Measurements from ENCODE around the gene EBF3.

EBF3 gene

DNA sequence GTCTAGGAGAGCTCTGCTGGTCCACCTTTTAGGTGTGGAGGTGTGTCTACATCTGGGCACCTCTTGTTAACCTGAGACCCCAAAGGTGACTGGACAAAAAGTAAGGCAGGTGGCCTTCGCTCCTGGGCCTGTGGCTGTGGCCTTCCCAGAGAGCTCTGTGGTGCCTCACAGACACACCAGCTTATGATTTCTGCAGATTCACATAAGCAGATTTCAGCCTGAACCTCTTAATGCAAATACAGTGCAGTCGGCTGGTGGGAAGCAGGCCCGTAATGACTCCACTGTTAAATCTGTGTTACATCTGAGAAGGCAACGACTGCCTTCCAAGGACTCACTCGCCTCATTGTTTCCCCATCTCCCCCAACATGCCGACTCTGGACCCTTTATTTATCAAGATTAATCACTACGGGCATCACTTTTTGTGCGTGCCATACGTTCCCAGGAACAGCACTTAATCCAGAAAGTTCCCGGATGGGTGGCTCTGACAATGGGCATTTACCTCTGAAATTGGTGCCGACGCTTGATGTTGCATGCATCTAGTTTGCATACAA is 119.8 kb downstream of the EBF3 start:
- no peaks in the 10 kb centered on the region for H3K27me3 Mint-ChIP-seq
- no peak overlapping the region for H3K27ac Mint-ChIP-seq
- no peaks in the 10 kb centered on the region for H3K9me3 Mint-ChIP-seq (ENCODE audit: low read depth)
- H3K4me1 Mint-ChIP-seq (ENCODE audit: low read depth): no peaks in the 10 kb centered on the region
- no peaks in the 10 kb centered on the region for H3K36me3 Mint-ChIP-seq
- no peak overlapping the region for H3K4me3 Mint-ChIP-seq

DNA sequence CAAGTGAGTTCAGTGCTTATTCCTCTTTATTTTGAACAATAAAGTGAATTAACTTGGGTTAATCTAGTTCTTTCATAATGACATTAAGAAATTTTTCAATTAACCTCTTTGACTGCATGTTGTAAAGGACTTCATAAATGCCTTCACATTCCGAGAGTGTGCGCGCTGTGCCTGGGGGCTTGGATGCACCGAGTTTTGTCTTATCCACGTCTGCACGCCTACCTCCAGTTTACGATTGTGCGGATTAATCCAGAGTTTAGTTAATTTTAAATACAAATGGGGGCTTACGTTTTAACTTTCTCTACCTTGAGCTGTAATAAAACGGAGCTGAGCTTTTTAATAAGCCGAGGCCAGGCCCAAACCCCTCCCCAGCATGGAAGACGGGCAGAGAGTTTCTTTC is 120.4 kb downstream of the EBF3 start:
- no peak overlapping the region for H3K27ac Mint-ChIP-seq
- H3K9me3 Mint-ChIP-seq (ENCODE audit: low read depth): no peaks in the 10 kb centered on the region
- no peaks in the 10 kb centered on the region for H3K27me3 Mint-ChIP-seq
- H3K4me1 Mint-ChIP-seq (ENCODE audit: low read depth): no peaks in the 10 kb centered on the region
- H3K4me3 Mint-ChIP-seq: no peak overlapping the region
- H3K36me3 Mint-ChIP-seq: no peaks in the 10 kb centered on the region

DNA sequence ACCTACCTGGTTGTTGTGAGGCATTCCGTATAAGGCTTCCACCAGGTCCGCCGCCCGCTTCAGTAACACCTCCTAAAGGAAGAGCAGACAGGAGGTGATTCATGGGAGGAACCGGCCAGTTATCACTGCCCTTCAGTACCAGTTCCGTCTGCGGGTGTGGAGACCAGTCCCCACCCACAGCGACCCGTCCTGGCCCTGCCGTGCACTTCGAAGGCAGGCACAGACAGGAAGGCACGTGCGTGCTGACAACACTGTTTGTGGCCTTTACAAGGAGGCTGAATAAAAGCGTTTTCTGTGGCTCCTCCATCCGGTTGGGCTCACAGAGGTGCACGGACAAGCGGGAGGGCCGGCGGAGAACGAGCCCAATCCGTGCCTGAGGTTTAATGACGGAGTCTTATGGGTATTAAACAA is 120.9 kb downstream of the EBF3 start:
- Mint-ChIP-seq H3K4me3 (no peak overlapping the region), H3K27me3 (no peaks in the 10 kb centered on the region), H3K36me3 (no peaks in the 10 kb centered on the region), H3K9me3 (ENCODE audit: low read depth) (no peaks in the 10 kb centered on the region), H3K4me1 (ENCODE audit: low read depth) (no peaks in the 10 kb centered on the region), H3K27ac (no peak overlapping the region)

DNA sequence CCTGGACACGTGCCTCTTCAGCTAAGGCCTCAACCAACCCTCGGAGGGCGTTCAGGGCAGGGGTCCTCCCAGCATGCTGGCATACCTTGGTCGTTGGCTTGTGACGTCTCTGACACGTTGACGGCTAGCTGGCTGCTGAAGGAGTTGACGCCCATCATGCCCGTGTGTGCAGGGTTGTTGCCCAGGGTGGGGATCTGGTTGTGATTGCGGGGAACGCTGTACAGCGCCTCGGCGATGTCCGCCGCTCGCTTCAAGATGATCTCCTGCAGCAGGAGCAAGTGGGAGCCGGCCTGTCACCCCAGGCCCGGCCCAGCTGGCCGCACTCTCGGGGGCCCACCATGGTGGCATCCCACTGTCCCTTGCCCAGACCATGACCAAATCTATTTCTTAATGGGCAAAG is 122.0 kb downstream of the EBF3 start:
- Mint-ChIP-seq H3K9me3 (ENCODE audit: low read depth) (no peaks in the 10 kb centered on the region), H3K4me3 (no peak overlapping the region), H3K4me1 (ENCODE audit: low read depth) (no peaks in the 10 kb centered on the region), H3K36me3 (no peaks in the 10 kb centered on the region), H3K27ac (no peak overlapping the region), H3K27me3 (no peaks in the 10 kb centered on the region)

DNA sequence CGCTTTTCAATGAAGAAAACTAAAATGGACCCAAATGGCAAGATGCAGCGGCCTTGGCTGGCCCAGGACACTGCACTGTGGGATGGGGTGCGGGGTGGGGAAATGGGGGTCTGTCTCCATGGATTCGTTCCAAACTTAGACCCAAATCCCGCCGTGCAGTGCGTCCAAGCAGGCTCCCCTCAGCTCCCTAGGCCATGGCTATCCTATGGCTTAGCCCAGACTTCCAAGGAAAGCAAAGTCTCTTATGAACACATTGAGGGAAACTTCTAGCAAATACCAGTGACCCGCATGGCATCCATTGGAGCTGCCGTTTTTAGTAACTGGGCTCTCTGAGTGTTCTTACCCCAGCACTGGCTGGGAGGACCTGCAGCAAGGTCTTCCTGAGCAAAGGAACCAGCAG is 122.5 kb downstream of the EBF3 start:
- no peaks in the 10 kb centered on the region for H3K4me1 Mint-ChIP-seq (ENCODE audit: low read depth)

DNA sequence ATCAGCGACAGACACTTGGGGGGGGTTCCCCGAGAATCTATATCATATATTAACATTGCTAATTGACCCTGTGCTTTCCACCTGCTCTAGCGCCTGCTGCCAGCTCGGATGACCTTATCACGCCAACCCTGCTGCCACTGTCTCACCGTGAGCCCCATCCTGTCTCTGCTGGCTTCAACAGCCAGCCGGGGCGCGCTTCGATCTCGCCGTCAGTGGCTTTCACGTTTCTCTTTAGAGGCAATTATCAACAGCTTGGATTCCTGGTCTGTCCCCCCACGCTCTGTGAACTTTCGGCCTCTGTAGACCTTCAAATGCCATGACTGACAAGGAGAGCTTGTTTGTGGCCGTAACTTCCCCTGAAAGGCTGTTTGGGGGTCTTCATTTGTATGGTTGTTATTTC is 123.0 kb downstream of the EBF3 start:
- Mint-ChIP-seq H3K9me3 (ENCODE audit: low read depth) (no peaks in the 10 kb centered on the region), H3K4me3 (no peak overlapping the region), H3K27ac (no peak overlapping the region), H3K4me1 (ENCODE audit: low read depth) (no peaks in the 10 kb centered on the region), H3K36me3 (no peaks in the 10 kb centered on the region), H3K27me3 (no peaks in the 10 kb centered on the region)

More for the DNA sequence above, 122.5 kb downstream of the EBF3 start:
- H3K27me3 Mint-ChIP-seq: no peaks in the 10 kb centered on the region
- no peaks in the 10 kb centered on the region for H3K9me3 Mint-ChIP-seq (ENCODE audit: low read depth)
- H3K27ac Mint-ChIP-seq: no peak overlapping the region
- no peaks in the 10 kb centered on the region for H3K36me3 Mint-ChIP-seq
- H3K4me3 Mint-ChIP-seq: no peak overlapping the region

DNA sequence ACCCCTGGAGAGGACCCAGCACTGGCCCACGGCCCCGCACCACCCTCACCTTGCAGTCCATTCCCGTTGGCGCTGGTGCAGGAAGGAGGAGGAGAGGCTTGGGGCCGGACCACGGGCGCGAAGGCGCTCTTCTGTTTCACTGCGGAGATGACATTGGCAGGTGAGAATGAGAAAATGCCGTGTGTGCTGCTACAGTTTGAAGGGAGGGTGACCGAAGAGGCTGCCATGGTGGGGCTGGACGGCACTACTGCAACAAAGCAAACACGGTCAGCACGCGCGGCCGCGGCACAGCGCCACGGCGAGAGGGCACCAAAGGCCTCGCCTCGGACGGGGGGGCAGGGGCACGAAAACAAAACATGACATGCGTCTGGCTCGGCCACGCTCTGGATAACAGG is 123.9 kb downstream of the EBF3 start:
- H3K4me3 Mint-ChIP-seq: no peak overlapping the region
- H3K27ac Mint-ChIP-seq: no peak overlapping the region
- no peaks in the 10 kb centered on the region for H3K36me3 Mint-ChIP-seq
- no peaks in the 10 kb centered on the region for H3K9me3 Mint-ChIP-seq (ENCODE audit: low read depth)
- no peaks in the 10 kb centered on the region for H3K27me3 Mint-ChIP-seq
- no peaks in the 10 kb centered on the region for H3K4me1 Mint-ChIP-seq (ENCODE audit: low read depth)

DNA sequence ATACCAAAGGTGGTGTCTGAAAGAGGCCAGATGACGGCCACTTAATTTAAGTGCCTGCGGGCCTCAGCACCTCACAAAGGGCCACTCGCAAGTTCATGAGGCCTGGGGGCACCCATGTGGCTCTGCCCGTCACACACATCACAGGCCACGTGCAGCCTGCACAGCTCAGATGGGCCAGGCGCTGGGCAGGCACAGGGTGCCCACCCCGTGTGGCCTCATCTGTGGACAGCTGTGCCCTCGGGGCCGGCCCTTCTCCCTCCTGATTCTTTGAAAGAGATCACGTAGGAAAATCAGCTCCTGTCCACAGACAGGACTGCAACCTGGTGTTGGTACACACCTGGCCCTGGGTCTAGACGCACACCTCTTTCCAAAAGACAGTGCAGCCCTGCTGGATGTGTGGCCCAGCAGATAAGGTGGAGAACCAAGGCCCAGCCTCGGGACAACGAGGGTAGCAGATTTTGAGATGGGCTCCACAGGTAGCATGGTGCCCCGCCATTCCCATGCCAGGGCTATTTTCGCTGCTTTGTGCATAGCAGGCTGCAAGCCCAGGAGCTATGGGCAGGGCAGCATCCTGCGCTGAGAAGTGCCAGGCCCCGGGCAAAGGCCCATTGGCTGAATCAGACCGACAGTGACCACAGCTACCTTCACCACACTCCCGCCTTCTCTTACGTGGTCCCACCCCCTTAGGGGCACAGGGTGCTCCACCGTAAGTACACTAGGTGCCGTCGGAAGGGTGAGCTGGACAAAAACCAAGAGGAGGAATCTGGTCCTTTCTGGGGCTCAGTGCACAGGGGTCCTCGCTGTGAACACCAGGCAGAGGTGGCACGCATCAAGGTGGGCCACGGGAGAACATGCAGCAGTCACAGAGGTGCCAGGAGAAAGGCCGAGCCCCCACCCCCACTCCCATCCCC is 124.5 kb downstream of the EBF3 start:
- H3K9me3 Mint-ChIP-seq (ENCODE audit: low read depth): no peaks in the 10 kb centered on the region
- H3K4me3 Mint-ChIP-seq: no peak overlapping the region
- H3K27me3 Mint-ChIP-seq: no peaks in the 10 kb centered on the region
- no peaks in the 10 kb centered on the region for H3K36me3 Mint-ChIP-seq
- H3K27ac Mint-ChIP-seq: no peak overlapping the region
- H3K4me1 Mint-ChIP-seq (ENCODE audit: low read depth): no peaks in the 10 kb centered on the region

DNA sequence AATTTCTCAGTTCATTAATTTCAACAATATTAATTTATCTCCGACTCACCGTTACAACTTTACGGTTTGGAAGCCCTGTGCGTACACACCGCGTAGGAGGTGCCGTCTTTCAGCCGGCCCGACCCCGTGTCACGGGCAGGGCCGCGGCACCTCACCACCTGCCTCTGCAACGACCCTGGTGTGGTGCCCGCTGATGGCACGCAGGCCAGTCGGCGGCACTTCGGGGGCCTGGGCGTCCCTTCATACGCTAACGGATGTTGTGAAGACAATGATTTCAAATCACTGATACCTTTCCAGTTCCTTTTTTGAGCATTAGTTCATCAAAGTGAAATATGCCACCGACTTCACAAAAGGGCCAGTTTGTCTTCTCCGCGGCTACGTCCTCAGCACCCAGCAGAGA is 125.3 kb downstream of the EBF3 start:
- Mint-ChIP-seq H3K27me3 (no peaks in the 10 kb centered on the region), H3K4me3 (no peak overlapping the region), H3K27ac (no peak overlapping the region), H3K36me3 (no peaks in the 10 kb centered on the region), H3K4me1 (ENCODE audit: low read depth) (no peaks in the 10 kb centered on the region), H3K9me3 (ENCODE audit: low read depth) (no peaks in the 10 kb centered on the region)

DNA sequence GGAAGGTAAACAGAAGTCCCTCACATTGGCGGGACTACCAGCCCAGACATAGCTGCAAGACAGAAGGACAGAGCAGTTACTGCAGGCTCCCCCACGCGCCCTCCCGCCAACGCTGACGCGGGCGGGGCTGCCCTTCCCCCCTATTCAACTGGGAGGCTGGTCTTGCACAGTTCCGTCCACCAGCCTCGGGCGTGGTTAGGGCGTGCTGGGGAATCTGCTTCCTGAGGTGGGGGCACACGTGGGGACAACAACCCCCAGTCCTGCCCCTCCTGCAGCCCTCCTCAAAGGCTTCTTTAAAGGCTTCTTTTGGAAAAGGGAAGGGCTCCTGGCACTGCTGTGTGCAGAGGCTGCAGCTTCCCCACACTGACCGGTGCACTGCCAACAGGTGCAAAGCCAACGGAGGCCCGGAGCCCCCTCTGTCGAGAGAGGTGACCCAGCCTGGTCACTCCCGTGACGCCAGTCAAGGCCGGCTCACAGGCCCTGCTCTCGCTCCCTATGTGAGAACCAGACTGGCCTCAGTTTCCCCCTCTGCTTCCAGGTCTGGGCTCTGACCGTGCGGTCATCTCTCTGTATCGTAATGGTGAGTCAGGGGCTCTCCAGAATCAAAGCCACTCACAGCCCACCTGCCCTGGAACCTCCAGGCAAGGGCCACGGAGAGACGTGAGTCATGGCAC is 126.0 kb downstream of the EBF3 start:
- Mint-ChIP-seq H3K27ac (no peak overlapping the region), H3K27me3 (no peaks in the 10 kb centered on the region), H3K9me3 (ENCODE audit: low read depth) (no peaks in the 10 kb centered on the region), H3K4me1 (ENCODE audit: low read depth) (no peaks in the 10 kb centered on the region), H3K36me3 (no peaks in the 10 kb centered on the region), H3K4me3 (no peak overlapping the region)

DNA sequence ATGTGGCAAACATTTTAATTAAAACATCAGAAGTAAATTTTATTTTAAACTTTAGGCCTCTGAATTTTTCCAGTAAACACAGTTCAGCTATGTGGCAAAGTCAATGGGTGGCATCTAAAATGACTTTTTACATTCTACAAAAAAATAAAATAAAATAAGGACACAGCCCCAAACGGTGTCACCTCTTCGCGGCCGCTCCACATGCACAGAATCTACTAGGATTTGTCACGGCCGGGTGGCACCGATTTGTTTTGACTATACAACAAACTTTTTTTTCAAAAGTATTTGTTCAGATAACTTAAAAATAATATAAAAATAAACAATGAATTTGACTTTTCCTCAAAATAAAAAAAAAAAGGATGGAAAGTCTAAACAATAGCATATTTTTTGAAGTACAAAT is 127.8 kb downstream of the EBF3 start:
- H3K4me3 Mint-ChIP-seq: no peak overlapping the region
- H3K27ac Mint-ChIP-seq: no peak overlapping the region
- no peaks in the 10 kb centered on the region for H3K4me1 Mint-ChIP-seq (ENCODE audit: low read depth)
- no peaks in the 10 kb centered on the region for H3K36me3 Mint-ChIP-seq
- no peaks in the 10 kb centered on the region for H3K27me3 Mint-ChIP-seq
- H3K9me3 Mint-ChIP-seq (ENCODE audit: low read depth): no peaks in the 10 kb centered on the region

DNA sequence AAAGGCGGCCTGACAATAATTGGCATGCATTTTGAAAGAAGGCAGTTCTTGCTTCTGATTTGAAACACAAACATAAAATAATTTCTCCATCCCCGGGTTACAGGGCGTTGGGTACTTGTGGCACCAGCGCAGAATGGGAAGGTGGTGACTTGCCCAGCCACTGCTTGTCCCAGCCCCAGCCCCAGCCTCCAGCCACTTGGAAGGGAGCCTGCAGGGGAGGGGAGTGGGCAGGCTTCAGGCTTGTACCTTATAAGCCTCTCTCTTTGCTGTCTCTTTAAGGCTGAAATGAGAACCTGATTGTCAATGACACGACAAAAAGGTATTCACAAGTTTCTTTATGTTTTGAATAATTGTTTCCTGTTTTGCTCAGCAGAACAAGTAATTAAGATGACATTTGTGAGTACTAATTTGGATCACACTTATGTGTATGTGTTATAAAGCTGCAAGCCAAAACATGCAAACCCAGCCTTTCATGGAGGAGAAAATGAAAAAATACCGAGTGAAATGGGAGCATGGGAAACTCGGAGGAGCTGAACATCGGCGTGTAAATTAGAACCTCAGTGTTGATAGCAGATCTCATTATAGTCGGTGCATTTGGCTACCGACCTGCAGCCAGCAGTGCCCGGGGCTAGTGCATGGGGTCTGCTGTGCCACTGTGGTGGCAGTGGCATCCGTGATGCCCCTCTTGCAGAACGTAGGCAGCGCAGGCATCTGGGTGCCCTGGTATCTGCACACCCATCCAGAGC is 129.9 kb downstream of the EBF3 start:
- H3K4me3 Mint-ChIP-seq: no peak overlapping the region
- no peaks in the 10 kb centered on the region for H3K36me3 Mint-ChIP-seq
- no peaks in the 10 kb centered on the region for H3K9me3 Mint-ChIP-seq (ENCODE audit: low read depth)
- no peaks in the 10 kb centered on the region for H3K4me1 Mint-ChIP-seq (ENCODE audit: low read depth)
- no peak overlapping the region for H3K27ac Mint-ChIP-seq
- H3K27me3 Mint-ChIP-seq: no peaks in the 10 kb centered on the region

DNA sequence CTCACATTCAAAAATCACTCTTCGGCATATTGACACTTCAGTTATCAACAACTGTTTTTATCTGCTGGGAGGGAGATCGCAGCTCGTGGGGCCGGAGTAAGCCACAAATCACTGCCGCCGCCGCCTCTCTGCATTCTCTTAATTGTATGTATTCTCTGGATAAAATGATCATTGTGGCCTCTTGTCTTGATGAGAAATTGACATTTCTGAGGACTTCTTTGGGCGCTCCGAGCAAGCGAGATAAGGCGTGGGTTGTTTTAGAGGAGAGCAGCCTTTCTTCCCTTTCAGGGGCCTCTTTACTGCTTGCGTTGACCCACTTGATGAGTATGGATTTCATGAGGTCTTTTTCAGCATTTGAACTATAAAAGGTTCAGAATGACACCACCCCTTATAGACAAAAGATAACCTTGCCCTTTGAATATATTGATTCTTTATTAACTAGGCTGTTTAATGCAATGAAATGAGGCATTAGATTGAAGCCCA is 130.6 kb downstream of the EBF3 start:
- Mint-ChIP-seq H3K4me3 (no peak overlapping the region), H3K27ac (no peak overlapping the region), H3K27me3 (no peaks in the 10 kb centered on the region), H3K4me1 (ENCODE audit: low read depth) (no peaks in the 10 kb centered on the region), H3K36me3 (no peaks in the 10 kb centered on the region), H3K9me3 (ENCODE audit: low read depth) (no peaks in the 10 kb centered on the region)

DNA sequence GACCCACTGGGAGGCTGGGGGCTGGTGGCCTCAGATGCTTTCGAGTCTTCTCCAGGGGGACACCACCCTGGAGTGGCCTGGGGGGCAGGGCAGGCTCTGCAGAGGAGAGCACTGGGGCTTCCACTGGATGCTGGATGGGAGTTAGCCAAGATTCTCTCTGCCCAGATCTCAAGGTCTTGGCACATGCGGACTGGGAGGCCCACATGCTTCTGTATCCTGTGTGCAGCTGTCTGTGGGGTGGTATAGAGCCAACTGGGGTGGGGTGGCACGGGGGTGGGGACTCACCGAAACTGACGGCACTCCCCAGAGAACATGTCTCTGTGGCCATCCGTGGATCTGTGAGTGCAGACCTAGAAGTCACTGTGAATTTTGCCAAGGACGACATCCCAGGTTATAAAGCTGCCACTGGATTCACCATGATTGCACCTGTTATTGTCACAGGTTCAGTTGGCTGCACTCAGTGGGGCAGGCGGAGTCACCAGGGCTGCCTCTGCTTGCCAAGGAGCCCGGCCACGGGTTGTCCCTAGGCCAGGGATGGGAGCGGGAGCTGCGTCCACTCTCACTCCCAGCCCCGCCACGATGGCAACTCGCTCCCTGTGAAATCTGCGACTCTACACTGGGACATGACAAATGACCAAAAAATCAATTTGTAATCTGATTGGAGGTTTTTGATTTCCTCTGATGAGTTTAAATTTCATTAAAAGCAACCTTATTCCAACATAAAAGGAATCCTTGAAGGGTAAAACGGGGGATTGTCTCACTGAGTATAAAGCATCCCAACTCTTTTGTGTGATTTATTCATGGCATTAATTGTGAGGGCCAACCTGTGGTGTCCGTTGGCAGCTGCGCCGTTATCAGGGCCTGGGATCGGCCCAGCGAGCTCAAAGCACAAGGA is 131.3 kb downstream of the EBF3 start:
- Mint-ChIP-seq H3K4me3 (no peak overlapping the region), H3K4me1 (ENCODE audit: low read depth) (no peaks in the 10 kb centered on the region), H3K27me3 (no peaks in the 10 kb centered on the region), H3K36me3 (no peaks in the 10 kb centered on the region), H3K9me3 (ENCODE audit: low read depth) (no peaks in the 10 kb centered on the region), H3K27ac (no peak overlapping the region)
